MCF 10A (cell line): Measurements from ENCODE around the gene NDUFB3. TPM values are rescaled to one million over a fixed set of nuclear protein-coding genes. Genes with fewer than 3 reads are reported as not detected.
A peak's percentile ranks its signal among the peaks of the same experiment; 100 is the strongest.
"Not testable (repeated sequence)": the region's sequence is repeated elsewhere in the genome, so short reads cannot be mapped to it uniquely, and the experiment has no call there.

Experiments used
- BruUV-seq: library from RNA; stranded (reverse); fragments of 400-500 nt; replicated peaks from 2 replicates; lab custom pipeline; 2021; lab: Mats Ljungman, UMichigan
- CTCF ChIA-PET: fragments of 300-600 bp; sonication (Branson Sonifier 250); formaldehyde crosslinking; extraction: SDS; loops from one replicate; lab custom pipeline; 2021; ENCODE audit warnings: antibody characterized with exemption, inconsistent platforms; lab: Yijun Ruan, JAX
- POLR2A ChIA-PET: fragments of 300-600, 350-650 bp; sonication (Branson Sonifier 250); formaldehyde crosslinking; extraction: SDS; loops from one replicate; lab custom pipeline; 2020; ENCODE audit warnings: antibody characterized with exemption, inconsistent platforms; lab: Yijun Ruan, JAX
- DNase-seq: peaks from one replicate; pipeline ENCODE4 v3.0.0-alpha.2; 2018; ENCODE audit not compliant: unreplicated experiment
- H3K27ac Mint-ChIP-seq: one replicate; pipeline ENCODE4 v1.8.0; 2022; ENCODE audit warnings: mild to moderate bottlenecking, low read depth, mixed read lengths; ENCODE audit not compliant: unreplicated experiment
- H3K27me3 Mint-ChIP-seq: one replicate; pipeline ENCODE4 v1.8.0; 2022; ENCODE audit warnings: mixed read lengths; ENCODE audit not compliant: insufficient read depth, unreplicated experiment
- H3K36me3 Mint-ChIP-seq: one replicate; pipeline ENCODE4 v1.8.0; 2022; ENCODE audit warnings: mild to moderate bottlenecking, moderate library complexity, mixed read lengths; ENCODE audit not compliant: insufficient read depth, unreplicated experiment
- H3K4me1 Mint-ChIP-seq: one replicate; pipeline ENCODE4 v1.8.0; 2022; ENCODE audit warnings: mixed read lengths; ENCODE audit not compliant: insufficient read depth, unreplicated experiment
- H3K4me3 Mint-ChIP-seq: one replicate; pipeline ENCODE4 v1.8.0; 2022; ENCODE audit warnings: mild to moderate bottlenecking, moderate library complexity, mixed read lengths; ENCODE audit not compliant: unreplicated experiment
- H3K9me3 Mint-ChIP-seq: one replicate; pipeline ENCODE4 v1.8.0; 2022; ENCODE audit warnings: mixed read lengths; ENCODE audit not compliant: unreplicated experiment
- CTCF ChIP-seq: fragments of 200-600 bp; IDR thresholded peaks from one replicate; pipeline ENCODE4 v1.8.0; 2022; ENCODE audit warnings: antibody characterized with exemption, mild to moderate bottlenecking; ENCODE audit not compliant: unreplicated experiment
- intact Hi-C: fragments of 100-400 bp; cut with micrococcal nuclease; formaldehyde crosslinking; loops from 2 replicates; pipeline ENCODE4 v1.14.1; 2022
- total RNA-seq: library from RNA; stranded (reverse); gene quantifications from 2 replicates; pipeline ENCODE4 v1.2.3, GENCODE V29; 2022

Gene NDUFB3
- total RNA-seq, 1 experiment from 2014 or later: 78.0 TPM

- Mint-ChIP-seq H3K27ac (peak within 1 kb of the TSS; percentile 98), H3K36me3 (peaks cover 15% of the 10 kb centered on the region), H3K27me3 (no peaks in the 10 kb centered on the region), H3K4me3 (peak within 1 kb of the TSS; percentile 93), H3K9me3 (no peaks in the 10 kb centered on the region), H3K4me1 (peaks cover 24% of the 10 kb centered on the region)
- peak; percentile 73 for DNase-seq
- no peak for TF ChIP-seq CTCF
- CTCF ChIA-PET: interaction anchor here (0.5 to 5.4 kb wide), 17 partner anchors 9 to 744 kb away, joined by 3 to 46 read pairs (median 4); no protein-coding TSS in a partner anchor
- BruUV-seq: TSS peak; percentile 36
- intact Hi-C loops: loop anchor here (2.0 kb wide), 2 partner anchors 46 to 116 kb away; partner anchors contain the start of gene HYCC2
- POLR2A ChIA-PET: interaction anchor here (0.6 to 8.0 kb wide), 24 partner anchors 9 to 569 kb away, joined by 3 to 198 read pairs (median 6); partner anchors contain the start of genes CLK1, HYCC2, NDUFB3 and NIF3L1
Measured at GRCh38 chr2:201116115-201116958, 44.5 kb downstream of the NDUFB3 start, which contains the start of gene CFLAR. Gene CFLAR (plus strand): TSS chr2:201116164. CDS start chr2:201129866, 13,702 bp downstream.

GRCh38 chr2:201116959-201117734 is 45.3 kb downstream of the NDUFB3 start:
- Mint-ChIP-seq H3K36me3 (peaks cover 21% of the 10 kb centered on the region), H3K27me3 (no peaks in the 10 kb centered on the region), H3K27ac (peak overlapping the region; percentile 98), H3K9me3 (no peaks in the 10 kb centered on the region), H3K4me3 (peak overlapping the region; percentile 93), H3K4me1 (peaks cover 24% of the 10 kb centered on the region)
- BruUV-seq: TSS peak; percentile 23
- peak; percentile 22 for TF ChIP-seq CTCF
- intact Hi-C loops: loop anchor here (2.0 kb wide), 2 partner anchors 46 to 116 kb away; partner anchors contain the start of gene HYCC2
- ChIA-PET POLR2A (interaction anchor here (0.6 to 8.0 kb wide), 33 partner anchors 10 to 663 kb away, joined by 3 to 198 read pairs (median 5); partner anchors contain the start of genes ALS2, CLK1, HYCC2 and NDUFB3), CTCF (interaction anchor here (0.7 to 5.4 kb wide), 17 partner anchors 8 to 115 kb away, joined by 3 to 46 read pairs (median 5); no protein-coding TSS in a partner anchor)
- DNase-seq: peak; percentile 92

- H3K4me1 Mint-ChIP-seq: peaks cover 29% of the 10 kb centered on the region
- H3K4me3 Mint-ChIP-seq: peak overlapping the region; percentile 93
- not testable (repeated sequence) for H3K9me3 Mint-ChIP-seq, DNase-seq, BruUV-seq, H3K27me3 Mint-ChIP-seq
- POLR2A ChIA-PET: interaction anchor here (0.6 to 8.0 kb wide), 29 partner anchors 11 to 811 kb away, joined by 3 to 198 read pairs (median 6); partner anchors contain the start of genes ALS2, CLK1, HYCC2 and NDUFB3
- H3K36me3 Mint-ChIP-seq: peaks cover 25% of the 10 kb centered on the region
- CTCF ChIA-PET: interaction anchor here (0.6 to 5.4 kb wide), 18 partner anchors 8 to 152 kb away, joined by 3 to 46 read pairs (median 6); no protein-coding TSS in a partner anchor
- intact Hi-C loops: loop anchor here (1.0 to 2.0 kb wide), 4 partner anchors 34 to 115 kb away; partner anchors contain the start of gene HYCC2
- peak overlapping the region; percentile 98 for H3K27ac Mint-ChIP-seq
Measured at GRCh38 chr2:201117735-201118094, 45.9 kb downstream of the NDUFB3 start.
